Prostate gland (tissue), 2 donors: ENCODE data around the gene FAM200C. TPM values are rescaled to one million over a fixed set of nuclear protein-coding genes. Genes with fewer than 3 reads are reported as not detected.

Source experiments
- DNase-seq: peaks from one replicate; pipeline ENCODE4 v3.0.0-alpha.2; 2019; ENCODE audit warnings: low spot score
- H3K27ac ChIP-seq, 2 donors: fragments of 200-600 bp; sonication (generic); 2 replicates each; pipeline ENCODE4 v1.5.1; 2017 to 2019
- H3K27me3 ChIP-seq: fragments of 200-600 bp; sonication (generic); replicated peaks from 2 replicates; pipeline ENCODE4 v1.5.1; 2019; ENCODE audit not compliant: insufficient read depth
- H3K36me3 ChIP-seq, 2 donors: fragments of 200-600 bp; sonication (generic); 1 replicate in 1 of 2; 2 replicates in 1 of 2; pipeline versions ENCODE4 v1.5.1 to v1.8.1; 2017 to 2019
- H3K4me1 ChIP-seq: fragments of 200-600 bp; sonication (generic); replicated peaks from 2 replicates; pipeline ENCODE4 v1.5.1; 2019
- H3K4me3 ChIP-seq, 2 donors: fragments of 200-600 bp; sonication (generic); 2 replicates each; pipeline ENCODE4 v1.5.1; 2017 to 2019
- H3K9me3 ChIP-seq: fragments of 200-600 bp; sonication (generic); 2 replicates; pipeline ENCODE4 v1.5.1; 2017
- POLR2A ChIP-seq: fragments of 450-650 bp; IDR thresholded peaks from one replicate; pipeline ENCODE4 v1.6.1; 2016; ENCODE audit warnings: antibody characterized with exemption, mild to moderate bottlenecking
- POLR2AphosphoS5 ChIP-seq: sonication (generic); formaldehyde crosslinking; IDR thresholded peaks from one replicate; pipeline ENCODE4 v1.6.1; 2017; ENCODE audit warnings: antibody characterized with exemption
- WGBS: methylation state at CpG from one replicate; pipeline ENCODE4 v1.1.5; 2018; 5-methylcytosine and 5-hydroxymethylcytosine counted together
- intact Hi-C: fragments of 100-400 bp; cut with DNase I; formaldehyde crosslinking; loops from one replicate; pipeline ENCODE4 v1.14.2; 2022
- total RNA-seq, 2 donors: library from RNA; depleted of rRNA; stranded (reverse); fragments of >200 nt; gene quantifications; one replicate each; pipeline ENCODE4 v1.1.0, GENCODE V29; 2016
- TF ChIP-seq, protein P1 (sequence below), 4 experiments: fragments of 200-600 bp in 2 of 4; fragments of 450-650 bp in 2 of 4; sonication (generic) in 2 of 4; IDR thresholded peaks; 1 replicate in 3 of 4; 2 replicates in 1 of 4; pipeline ENCODE4 v1.5.1; 2016 to 2019; ENCODE audit warnings: antibody characterized with exemption in 4 of 4, mild to moderate bottlenecking in 2 of 4, moderate library complexity in 2 of 4

The FAM200C gene
- total RNA-seq, 2 donors from 2014 or later = 6.3 to 8.6 TPM

DNA sequence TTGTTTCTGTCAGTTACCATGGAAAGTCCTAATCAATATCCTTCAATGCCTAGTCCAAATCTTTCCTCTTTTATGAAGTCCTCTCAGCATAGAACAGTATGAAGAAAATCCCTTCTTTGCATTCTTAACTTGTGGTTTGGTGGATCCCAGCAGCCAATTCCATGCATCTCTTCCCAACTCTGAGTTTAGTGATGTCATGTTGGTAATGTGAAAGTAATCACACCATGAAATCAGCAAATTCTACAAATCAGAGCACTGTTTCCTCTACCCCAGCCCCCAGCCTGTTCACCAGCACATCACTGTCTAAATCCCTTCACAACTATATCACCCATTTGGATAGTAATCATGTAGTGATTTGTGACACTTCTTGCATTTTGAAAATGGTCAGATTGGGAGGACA lies 24.7 kb downstream of the FAM200C start:
- Histone ChIP-seq H3K27me3 (no peaks in the 10 kb centered on the region), H3K9me3 (no peaks in the 10 kb centered on the region), H3K4me3 (no peak overlapping the region), H3K27ac (no peak overlapping the region), H3K4me1 (no peaks in the 10 kb centered on the region), H3K36me3 (no peaks in the 10 kb centered on the region)
- intact Hi-C loops = no loop called here
- no peak for TF ChIP-seq POLR2A
- TF ChIP-seq, protein P1, sequence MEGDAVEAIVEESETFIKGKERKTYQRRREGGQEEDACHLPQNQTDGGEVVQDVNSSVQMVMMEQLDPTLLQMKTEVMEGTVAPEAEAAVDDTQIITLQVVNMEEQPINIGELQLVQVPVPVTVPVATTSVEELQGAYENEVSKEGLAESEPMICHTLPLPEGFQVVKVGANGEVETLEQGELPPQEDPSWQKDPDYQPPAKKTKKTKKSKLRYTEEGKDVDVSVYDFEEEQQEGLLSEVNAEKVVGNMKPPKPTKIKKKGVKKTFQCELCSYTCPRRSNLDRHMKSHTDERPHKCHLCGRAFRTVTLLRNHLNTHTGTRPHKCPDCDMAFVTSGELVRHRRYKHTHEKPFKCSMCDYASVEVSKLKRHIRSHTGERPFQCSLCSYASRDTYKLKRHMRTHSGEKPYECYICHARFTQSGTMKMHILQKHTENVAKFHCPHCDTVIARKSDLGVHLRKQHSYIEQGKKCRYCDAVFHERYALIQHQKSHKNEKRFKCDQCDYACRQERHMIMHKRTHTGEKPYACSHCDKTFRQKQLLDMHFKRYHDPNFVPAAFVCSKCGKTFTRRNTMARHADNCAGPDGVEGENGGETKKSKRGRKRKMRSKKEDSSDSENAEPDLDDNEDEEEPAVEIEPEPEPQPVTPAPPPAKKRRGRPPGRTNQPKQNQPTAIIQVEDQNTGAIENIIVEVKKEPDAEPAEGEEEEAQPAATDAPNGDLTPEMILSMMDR (IDR thresholded peaks at IDR 0.05) = no peak
- no peak for TF ChIP-seq POLR2AphosphoS5
- no peak for DNase-seq

DNA sequence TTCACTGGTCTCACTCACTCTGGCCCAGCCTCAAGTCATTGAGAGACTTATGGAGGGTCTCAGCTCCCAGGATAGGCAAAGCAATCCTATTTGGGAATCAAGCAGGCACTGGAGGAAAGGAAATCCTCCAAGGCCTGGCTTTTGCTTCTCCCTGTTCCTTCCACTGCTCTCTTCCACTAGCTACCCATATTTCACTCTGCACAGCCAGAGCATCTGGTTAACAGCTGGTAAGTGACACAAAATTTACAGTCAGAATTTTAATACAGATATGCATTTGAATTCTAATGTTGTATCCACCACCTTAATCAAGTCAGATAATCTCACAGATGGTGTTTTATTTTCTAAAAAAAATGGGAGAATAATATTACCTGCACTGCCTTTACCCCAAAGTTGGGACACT lies 28.6 kb downstream of the FAM200C start:
- intact Hi-C loops = no loop called here
- Histone ChIP-seq H3K4me3 (no peak overlapping the region), H3K4me1 (no peaks in the 10 kb centered on the region), H3K36me3 (no peaks in the 10 kb centered on the region), H3K9me3 (no peaks in the 10 kb centered on the region), H3K27me3 (no peaks in the 10 kb centered on the region), H3K27ac (no peak overlapping the region)
- no peak for DNase-seq
- TF ChIP-seq POLR2A (no peak), POLR2AphosphoS5 (no peak)
- TF ChIP-seq, protein P1 (IDR thresholded peaks at IDR 0.05) = no peak

DNA sequence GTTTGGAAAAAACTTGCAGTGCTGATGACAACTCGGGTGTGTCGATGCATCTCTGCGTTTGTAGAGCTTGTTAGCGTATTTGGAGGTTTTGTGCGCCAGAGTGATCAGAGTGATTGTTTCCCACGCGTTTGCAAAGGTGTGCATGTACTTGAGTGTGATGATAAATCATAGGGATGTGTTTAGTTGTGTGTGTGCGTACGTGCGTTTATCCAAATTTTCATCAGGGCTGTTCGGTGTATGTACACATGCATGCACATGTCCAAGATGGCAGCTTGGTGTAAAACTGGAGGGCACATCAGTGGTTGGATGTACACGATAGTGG lies 29.2 kb downstream of the FAM200C start:
- H3K27ac ChIP-seq = no peak overlapping the region
- 31% methylated on average over 12 of the region's 12 CpGs for WGBS
- DNase-seq = no peak
- H3K27me3 ChIP-seq = no peaks in the 10 kb centered on the region
- H3K9me3 ChIP-seq = no peaks in the 10 kb centered on the region
- H3K4me3 ChIP-seq = peak overlapping the region; percentile 42 to 43
- H3K36me3 ChIP-seq = no peaks in the 10 kb centered on the region
- intact Hi-C loops = no loop called here
- H3K4me1 ChIP-seq = no peaks in the 10 kb centered on the region
- TF ChIP-seq, protein P1 (IDR thresholded peaks at IDR 0.05) = no peak
- no peak for TF ChIP-seq POLR2A
- TF ChIP-seq POLR2AphosphoS5 = no peak

DNA sequence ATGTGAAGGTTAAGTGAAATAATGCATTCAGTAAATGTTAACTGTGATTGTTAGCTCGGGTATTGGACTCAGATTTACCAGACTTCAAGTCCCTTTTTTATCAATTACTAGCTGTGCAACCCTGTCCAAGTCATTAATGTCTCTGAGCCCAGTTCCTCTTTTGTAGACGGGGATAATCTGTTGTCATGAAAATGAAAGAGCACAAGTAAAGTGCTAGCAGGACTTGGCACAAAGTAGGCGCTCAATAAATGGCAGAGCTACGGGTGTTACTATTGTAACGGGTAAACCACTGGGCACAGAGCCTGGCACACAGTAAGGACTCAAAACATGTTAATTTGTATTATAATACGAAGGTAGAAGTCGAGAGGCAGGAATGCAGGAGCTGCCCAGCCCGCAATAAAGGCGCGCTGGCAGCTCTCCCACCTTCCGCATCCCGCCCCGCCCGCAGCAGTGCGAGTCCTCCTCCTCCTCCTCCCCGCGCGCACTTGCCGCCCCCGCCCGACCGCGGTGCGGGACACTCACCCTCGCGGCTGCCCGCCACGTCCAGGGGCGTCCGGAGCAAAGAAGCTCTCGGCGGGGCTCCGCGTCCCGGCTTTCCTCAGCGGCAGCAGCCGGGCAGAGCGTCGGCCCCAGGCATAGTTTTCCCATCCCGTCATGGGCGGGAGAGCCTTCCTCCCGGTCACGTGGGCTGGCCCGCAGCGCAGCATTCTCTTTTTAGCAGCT lies 29.7 kb downstream of the FAM200C start, which contains the start of gene C1QTNF2:
Gene C1QTNF2, minus strand, starts transcription at position 637 of the 723 bp plus-strand sequence. CDS start 15,615 bp downstream, outside the sequence.
- no peak for DNase-seq
- intact Hi-C loops = no loop called here
- WGBS = 2% methylated on average over 21 of the region's 45 CpGs

DNA sequence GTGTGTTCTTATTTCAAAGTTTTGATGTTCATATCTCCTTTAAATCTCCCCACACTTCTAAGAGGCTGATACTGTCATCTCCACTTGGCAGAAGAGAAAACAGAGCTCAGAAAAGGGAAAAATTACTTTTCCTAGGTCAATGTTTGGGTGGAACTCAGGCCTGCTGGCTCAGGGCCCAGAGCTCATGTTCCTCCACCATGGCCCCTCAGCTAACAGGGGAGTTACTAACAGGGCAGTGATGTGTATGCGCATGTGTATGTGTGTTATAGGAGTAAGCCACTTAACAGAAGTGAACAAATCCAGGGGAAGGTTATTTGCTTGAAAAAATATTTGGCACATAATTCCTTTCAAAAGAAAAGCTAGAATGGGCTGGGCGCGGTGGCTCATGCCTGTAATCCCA lies 32.0 kb downstream of the FAM200C start:
- Histone ChIP-seq H3K27ac (no peak overlapping the region), H3K4me3 (no peak overlapping the region), H3K9me3 (no peaks in the 10 kb centered on the region), H3K36me3 (no peaks in the 10 kb centered on the region), H3K4me1 (no peaks in the 10 kb centered on the region), H3K27me3 (no peaks in the 10 kb centered on the region)
- no peak for TF ChIP-seq POLR2AphosphoS5
- TF ChIP-seq, protein P1 (IDR thresholded peaks at IDR 0.05) = no peak
- TF ChIP-seq POLR2A = no peak
- DNase-seq = no peak
- intact Hi-C loops = no loop called here
- WGBS = 97% methylated on average over 3 of the region's 3 CpGs

More for the DNA sequence above, 29.7 kb downstream of the FAM200C start, which contains the start of gene C1QTNF2:
- H3K4me1 ChIP-seq = no peaks in the 10 kb centered on the region
- no peaks in the 10 kb centered on the region for H3K36me3 ChIP-seq
- H3K9me3 ChIP-seq = no peaks in the 10 kb centered on the region
- TF ChIP-seq POLR2A (no peak), POLR2AphosphoS5 (no peak)
- TF ChIP-seq, protein P1 (IDR thresholded peaks at IDR 0.05) = no peak
- H3K4me3 ChIP-seq = peak within 1 kb of the TSS; percentile 42 to 43
- no peak within 1 kb of the TSS for H3K27ac ChIP-seq
- H3K27me3 ChIP-seq = no peaks in the 10 kb centered on the region
